ENCODE results near the gene TFIP11.

- TF ChIP-seq POLR2AphosphoS5 (IDR thresholded peaks at IDR 0.05; ENCODE audit: low read depth, low read length) (no peak), TAF1 (IDR thresholded peaks at IDR 0.05; ENCODE audit: borderline replicate concordance, insufficient read depth, low read length) (no peak)
- TF ChIP-seq, protein P1, sequence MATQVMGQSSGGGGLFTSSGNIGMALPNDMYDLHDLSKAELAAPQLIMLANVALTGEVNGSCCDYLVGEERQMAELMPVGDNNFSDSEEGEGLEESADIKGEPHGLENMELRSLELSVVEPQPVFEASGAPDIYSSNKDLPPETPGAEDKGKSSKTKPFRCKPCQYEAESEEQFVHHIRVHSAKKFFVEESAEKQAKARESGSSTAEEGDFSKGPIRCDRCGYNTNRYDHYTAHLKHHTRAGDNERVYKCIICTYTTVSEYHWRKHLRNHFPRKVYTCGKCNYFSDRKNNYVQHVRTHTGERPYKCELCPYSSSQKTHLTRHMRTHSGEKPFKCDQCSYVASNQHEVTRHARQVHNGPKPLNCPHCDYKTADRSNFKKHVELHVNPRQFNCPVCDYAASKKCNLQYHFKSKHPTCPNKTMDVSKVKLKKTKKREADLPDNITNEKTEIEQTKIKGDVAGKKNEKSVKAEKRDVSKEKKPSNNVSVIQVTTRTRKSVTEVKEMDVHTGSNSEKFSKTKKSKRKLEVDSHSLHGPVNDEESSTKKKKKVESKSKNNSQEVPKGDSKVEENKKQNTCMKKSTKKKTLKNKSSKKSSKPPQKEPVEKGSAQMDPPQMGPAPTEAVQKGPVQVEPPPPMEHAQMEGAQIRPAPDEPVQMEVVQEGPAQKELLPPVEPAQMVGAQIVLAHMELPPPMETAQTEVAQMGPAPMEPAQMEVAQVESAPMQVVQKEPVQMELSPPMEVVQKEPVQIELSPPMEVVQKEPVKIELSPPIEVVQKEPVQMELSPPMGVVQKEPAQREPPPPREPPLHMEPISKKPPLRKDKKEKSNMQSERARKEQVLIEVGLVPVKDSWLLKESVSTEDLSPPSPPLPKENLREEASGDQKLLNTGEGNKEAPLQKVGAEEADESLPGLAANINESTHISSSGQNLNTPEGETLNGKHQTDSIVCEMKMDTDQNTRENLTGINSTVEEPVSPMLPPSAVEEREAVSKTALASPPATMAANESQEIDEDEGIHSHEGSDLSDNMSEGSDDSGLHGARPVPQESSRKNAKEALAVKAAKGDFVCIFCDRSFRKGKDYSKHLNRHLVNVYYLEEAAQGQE (IDR thresholded peaks at IDR 0.05; ENCODE audit: insufficient read depth in 1 of 2, low read depth in 2 of 2, low read length in 2 of 2) = no peak
Measured at GRCh38 chr22:26480611-26480932, 31.7 kb downstream of the TFIP11 start.

Data from PFSK-1 (cell line).